HEK293 (cell line): Measurements from ENCODE around the gene ZDHHC11.
"Not testable (repeated sequence)": the region's sequence is repeated elsewhere in the genome, so short reads cannot be mapped to it uniquely, and the experiment has no call there.

Experiments used
- CTCF ChIA-PET: fragments of 350-600 bp; formaldehyde crosslinking; extraction: SDS; loops from one replicate; lab custom pipeline; 2021; ENCODE audit warnings: antibody characterized with exemption; lab: Yijun Ruan, JAX
- POLR2A ChIA-PET: fragments of 300-600 bp; formaldehyde crosslinking; extraction: SDS; loops from one replicate; lab custom pipeline; 2020; ENCODE audit warnings: antibody characterized with exemption, inconsistent platforms; lab: Yijun Ruan, JAX
- H3K27ac ChIP-seq: fragments of 200-500 bp; sonication (Bioruptor generic); 2 replicates; pipeline ENCODE4 v1.5.1; 2014; ENCODE audit warnings: low read depth, low read length, control low read depth, inconsistent platforms; ENCODE audit errors: extremely low read depth
- H3K36me3 ChIP-seq, 2 experiments: fragments of 200-500 bp in 1 of 2; sonication (Bioruptor generic) in 1 of 2; 1 replicate in 1 of 2; 2 replicates in 1 of 2; pipeline ENCODE4 v1.5.1; 2014 to 2017; ENCODE audit warnings: inconsistent platforms in 2 of 2, low read length in 2 of 2; ENCODE audit not compliant: control insufficient read depth in 2 of 2, insufficient read depth in 1 of 2
- H3K4me1 ChIP-seq: fragments of 200-500 bp; sonication (Bioruptor generic); 2 replicates; pipeline ENCODE4 v1.5.1; 2014; ENCODE audit warnings: mild to moderate bottlenecking, low read length, inconsistent platforms; ENCODE audit not compliant: control insufficient read depth, insufficient read depth
- H3K4me3 ChIP-seq: 2 replicates; pipeline ENCODE4 v1.5.1; 2011; ENCODE audit warnings: low read depth, mild to moderate bottlenecking, control low read depth, low read length, moderate library complexity
- H3K9me3 ChIP-seq: fragments of 200-500 bp; sonication (Bioruptor generic); 2 replicates; pipeline ENCODE4 v1.5.1; 2014; ENCODE audit warnings: low read depth, low read length, inconsistent platforms; ENCODE audit not compliant: control insufficient read depth, insufficient read depth
- FEZF1 ChIP-seq: fragments of 450-650 bp; formaldehyde crosslinking; IDR thresholded peaks from 2 replicates; pipeline ENCODE4 v1.5.1; 2016; ENCODE audit warnings: missing biosample characterization, missing genetic modification characterization
- GFI1B ChIP-seq: fragments of 450-650 bp; formaldehyde crosslinking; IDR thresholded peaks from 2 replicates; pipeline ENCODE4 v1.5.1; 2016; ENCODE audit warnings: missing biosample characterization, missing genetic modification characterization
- GLIS2 ChIP-seq: fragments of 450-650 bp; formaldehyde crosslinking; IDR thresholded peaks from 2 replicates; pipeline ENCODE4 v1.5.1; 2016; ENCODE audit warnings: missing biosample characterization, missing genetic modification characterization
- HOXC10 ChIP-seq: sonication (generic); formaldehyde crosslinking; IDR thresholded peaks from 2 replicates; pipeline ENCODE4 v1.8.1; 2023; ENCODE audit warnings: mild to moderate bottlenecking, missing genetic modification reagents
- ZNF140 ChIP-seq: fragments of 450-650 bp; formaldehyde crosslinking; IDR thresholded peaks from 2 replicates; pipeline ENCODE4 v1.5.1; 2016; ENCODE audit warnings: missing biosample characterization, missing genetic modification characterization
- ZNF202 ChIP-seq: fragments of 450-650 bp; formaldehyde crosslinking; IDR thresholded peaks from 2 replicates; pipeline ENCODE4 v1.5.1; 2016; ENCODE audit warnings: missing biosample characterization, missing genetic modification characterization, borderline replicate concordance
- ZNF501 ChIP-seq: fragments of 450-650 bp; formaldehyde crosslinking; IDR thresholded peaks from 2 replicates; pipeline ENCODE4 v1.5.1; 2016; ENCODE audit warnings: missing biosample characterization, missing genetic modification characterization
- ZNF544 ChIP-seq: fragments of 450-650 bp; formaldehyde crosslinking; IDR thresholded peaks from 2 replicates; pipeline ENCODE4 v1.5.0; 2017; ENCODE audit warnings: missing biosample characterization, missing genetic modification characterization
- ZNF555 ChIP-seq: fragments of 450-650 bp; formaldehyde crosslinking; conservative IDR thresholded peaks from 2 replicates; pipeline ENCODE4 v1.5.1; 2017; ENCODE audit warnings: missing biosample characterization, mild to moderate bottlenecking, missing genetic modification characterization, inconsistent platforms
- ZNF660 ChIP-seq: fragments of 450-650 bp; IDR thresholded peaks from 2 replicates; pipeline ENCODE4 v1.5.1; 2018; ENCODE audit warnings: missing biosample characterization, mild to moderate bottlenecking, missing genetic modification characterization
- ZNF776 ChIP-seq: fragments of 450-650 bp; formaldehyde crosslinking; IDR thresholded peaks from 2 replicates; pipeline ENCODE4 v1.5.0; 2017; ENCODE audit warnings: missing biosample characterization, missing genetic modification characterization, borderline replicate concordance
- ZNF830 ChIP-seq: fragments of 450-650 bp; IDR thresholded peaks from 2 replicates; pipeline ENCODE4 v1.5.0; 2018; ENCODE audit warnings: missing biosample characterization, missing genetic modification characterization, low read depth, mild to moderate bottlenecking, moderate library complexity
- ZXDB ChIP-seq: fragments of 450-650 bp; formaldehyde crosslinking; IDR thresholded peaks from 2 replicates; pipeline ENCODE4 v1.5.1; 2016; ENCODE audit warnings: missing biosample characterization, missing genetic modification characterization
- TF ChIP-seq, protein P1 (sequence below): fragments of 450-650 bp; formaldehyde crosslinking; optimal IDR thresholded peaks from 2 replicates; pipeline ENCODE3; 2016; ENCODE audit warnings: missing biosample characterization, mild to moderate bottlenecking, missing genetic modification characterization
- TF ChIP-seq, protein P2 (sequence below): fragments of 450-650 bp; formaldehyde crosslinking; IDR thresholded peaks from 2 replicates; pipeline ENCODE4 v1.5.1; 2016; ENCODE audit warnings: missing biosample characterization, missing genetic modification characterization
- TF ChIP-seq, protein P3 (sequence below): fragments of 450-650 bp; formaldehyde crosslinking; IDR thresholded peaks from 2 replicates; pipeline ENCODE4 v1.5.1; 2016; ENCODE audit warnings: missing biosample characterization, missing genetic modification characterization
- TF ChIP-seq, protein P4 (sequence below): fragments of 450-650 bp; IDR thresholded peaks from 2 replicates; pipeline ENCODE4 v1.5.1; 2018; ENCODE audit warnings: missing biosample characterization, mild to moderate bottlenecking, missing genetic modification characterization
- TF ChIP-seq, protein P5 (sequence below): fragments of 450-650 bp; formaldehyde crosslinking; IDR thresholded peaks from 2 replicates; pipeline ENCODE4 v1.5.1; 2017; ENCODE audit warnings: missing biosample characterization, missing genetic modification characterization

The ZDHHC11 gene

DNA sequence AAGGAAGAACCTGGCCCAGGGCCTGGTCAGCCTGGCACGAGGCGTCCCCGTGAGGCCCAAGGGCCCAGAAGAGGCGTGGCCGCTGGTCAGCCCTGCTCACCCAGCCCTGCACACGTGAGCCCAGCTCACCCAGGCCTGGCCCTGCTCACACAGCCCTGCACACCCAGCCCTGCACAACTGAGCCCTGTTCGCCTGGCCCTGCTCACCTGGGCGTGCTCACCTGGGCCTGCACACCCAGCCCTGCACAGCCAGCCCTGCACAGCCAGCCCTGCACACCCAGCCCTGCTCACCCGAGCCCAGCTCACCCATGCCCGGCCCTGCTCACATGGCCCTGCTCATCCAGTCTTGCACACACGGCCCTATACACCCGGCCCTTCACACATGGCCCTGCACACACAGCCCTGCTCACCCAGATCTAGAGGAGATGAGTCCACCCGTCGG lies 2.1 kb downstream of the ZDHHC11 start:
- CTCF ChIA-PET, result no interaction called here

DNA sequence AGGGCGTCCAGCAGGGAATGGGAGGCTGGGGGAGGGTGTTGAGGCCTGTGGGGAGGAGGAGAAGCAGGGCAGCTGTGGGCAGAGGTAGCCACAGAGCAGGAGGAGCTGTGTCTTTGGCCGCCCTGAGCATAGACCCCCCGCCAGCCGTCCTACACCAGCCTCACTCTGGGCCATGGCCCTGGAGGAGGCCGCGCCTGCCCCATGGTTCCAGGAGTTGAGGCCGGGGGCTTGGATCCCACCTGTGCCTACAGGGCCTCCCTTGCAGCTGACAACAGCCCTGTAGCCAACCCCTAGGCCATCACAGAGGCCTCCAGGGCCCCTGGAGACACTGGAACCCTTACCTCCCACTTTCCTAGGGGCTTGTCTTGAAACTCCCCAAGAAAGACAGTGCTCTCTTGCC lies 3.0 kb downstream of the ZDHHC11 start:
- H3K27ac ChIP-seq, H3K9me3 ChIP-seq, H3K36me3 ChIP-seq, POLR2A ChIA-PET, H3K4me3 ChIP-seq, H3K4me1 ChIP-seq, CTCF ChIA-PET: not testable (repeated sequence)

More for the DNA sequence above, 2.1 kb downstream of the ZDHHC11 start:
- Histone ChIP-seq H3K9me3 (no peaks in the 10 kb centered on the region), H3K27ac (no peak overlapping the region), H3K36me3 (peaks cover 0 to 3% of the 10 kb centered on the region in 2 experiments; a peak in 1 of 3 replicates)
- POLR2A ChIA-PET, result no interaction called here
- TF ChIP-seq ZNF776 (tag by site-specific recombination) (no peak), GFI1B (tag by site-specific recombination) (no peak), ZNF202 (no peak), ZNF555 (tag by site-specific recombination) (no peak), ZXDB (tag by site-specific recombination) (no peak), HOXC10 (CRISPR knock-in tag) (no peak), ZNF140 (tag by site-specific recombination) (no peak), ZNF660 (no peak), ZNF830 (tag by site-specific recombination) (no peak), ZNF544 (no peak), FEZF1 (tag by site-specific recombination) (no peak), ZNF501 (tag by site-specific recombination) (no peak), GLIS2 (tag by site-specific recombination) (no peak)
- TF ChIP-seq, protein P1, sequence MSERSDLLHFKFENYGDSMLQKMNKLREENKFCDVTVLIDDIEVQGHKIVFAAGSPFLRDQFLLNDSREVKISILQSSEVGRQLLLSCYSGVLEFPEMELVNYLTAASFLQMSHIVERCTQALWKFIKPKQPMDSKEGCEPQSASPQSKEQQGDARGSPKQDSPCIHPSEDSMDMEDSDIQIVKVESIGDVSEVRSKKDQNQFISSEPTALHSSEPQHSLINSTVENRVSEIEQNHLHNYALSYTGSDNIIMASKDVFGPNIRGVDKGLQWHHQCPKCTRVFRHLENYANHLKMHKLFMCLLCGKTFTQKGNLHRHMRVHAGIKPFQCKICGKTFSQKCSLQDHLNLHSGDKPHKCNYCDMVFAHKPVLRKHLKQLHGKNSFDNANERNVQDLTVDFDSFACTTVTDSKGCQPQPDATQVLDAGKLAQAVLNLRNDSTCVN (tag by site-specific recombination), result no peak
- TF ChIP-seq, protein P2, sequence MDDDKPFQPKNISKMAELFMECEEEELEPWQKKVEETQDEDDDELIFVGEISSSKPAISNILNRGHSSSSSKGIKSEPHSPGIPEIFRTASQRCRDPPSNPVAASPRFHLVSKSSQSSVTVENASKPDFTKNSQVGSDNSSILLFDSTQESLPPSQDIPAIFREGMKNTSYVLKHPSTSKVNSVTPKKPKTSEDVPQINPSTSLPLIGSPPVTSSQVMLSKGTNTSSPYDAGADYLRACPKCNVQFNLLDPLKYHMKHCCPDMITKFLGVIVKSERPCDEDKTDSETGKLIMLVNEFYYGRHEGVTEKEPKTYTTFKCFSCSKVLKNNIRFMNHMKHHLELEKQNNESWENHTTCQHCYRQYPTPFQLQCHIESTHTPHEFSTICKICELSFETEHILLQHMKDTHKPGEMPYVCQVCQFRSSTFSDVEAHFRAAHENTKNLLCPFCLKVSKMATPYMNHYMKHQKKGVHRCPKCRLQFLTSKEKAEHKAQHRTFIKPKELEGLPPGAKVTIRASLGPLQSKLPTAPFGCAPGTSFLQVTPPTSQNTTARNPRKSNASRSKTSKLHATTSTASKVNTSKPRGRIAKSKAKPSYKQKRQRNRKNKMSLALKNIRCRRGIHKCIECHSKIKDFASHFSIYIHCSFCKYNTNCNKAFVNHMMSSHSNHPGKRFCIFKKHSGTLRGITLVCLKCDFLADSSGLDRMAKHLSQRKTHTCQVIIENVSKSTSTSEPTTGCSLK, result no peak
- TF ChIP-seq, protein P3, sequence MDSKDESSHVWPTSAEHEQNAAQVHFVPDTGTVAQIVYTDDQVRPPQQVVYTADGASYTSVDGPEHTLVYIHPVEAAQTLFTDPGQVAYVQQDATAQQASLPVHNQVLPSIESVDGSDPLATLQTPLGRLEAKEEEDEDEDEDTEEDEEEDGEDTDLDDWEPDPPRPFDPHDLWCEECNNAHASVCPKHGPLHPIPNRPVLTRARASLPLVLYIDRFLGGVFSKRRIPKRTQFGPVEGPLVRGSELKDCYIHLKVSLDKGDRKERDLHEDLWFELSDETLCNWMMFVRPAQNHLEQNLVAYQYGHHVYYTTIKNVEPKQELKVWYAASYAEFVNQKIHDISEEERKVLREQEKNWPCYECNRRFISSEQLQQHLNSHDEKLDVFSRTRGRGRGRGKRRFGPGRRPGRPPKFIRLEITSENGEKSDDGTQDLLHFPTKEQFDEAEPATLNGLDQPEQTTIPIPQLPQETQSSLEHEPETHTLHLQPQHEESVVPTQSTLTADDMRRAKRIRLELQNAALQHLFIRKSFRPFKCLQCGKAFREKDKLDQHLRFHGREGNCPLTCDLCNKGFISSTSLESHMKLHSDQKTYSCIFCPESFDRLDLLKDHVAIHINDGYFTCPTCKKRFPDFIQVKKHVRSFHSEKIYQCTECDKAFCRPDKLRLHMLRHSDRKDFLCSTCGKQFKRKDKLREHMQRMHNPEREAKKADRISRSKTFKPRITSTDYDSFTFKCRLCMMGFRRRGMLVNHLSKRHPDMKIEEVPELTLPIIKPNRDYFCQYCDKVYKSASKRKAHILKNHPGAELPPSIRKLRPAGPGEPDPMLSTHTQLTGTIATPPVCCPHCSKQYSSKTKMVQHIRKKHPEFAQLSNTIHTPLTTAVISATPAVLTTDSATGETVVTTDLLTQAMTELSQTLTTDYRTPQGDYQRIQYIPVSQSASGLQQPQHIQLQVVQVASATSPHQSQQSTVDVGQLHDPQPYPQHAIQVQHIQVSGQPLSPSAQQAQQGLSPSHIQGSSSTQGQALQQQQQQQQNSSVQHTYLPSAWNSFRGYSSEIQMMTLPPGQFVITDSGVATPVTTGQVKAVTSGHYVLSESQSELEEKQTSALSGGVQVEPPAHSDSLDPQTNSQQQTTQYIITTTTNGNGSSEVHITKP (tag by site-specific recombination), result no peak
- TF ChIP-seq, protein P4, sequence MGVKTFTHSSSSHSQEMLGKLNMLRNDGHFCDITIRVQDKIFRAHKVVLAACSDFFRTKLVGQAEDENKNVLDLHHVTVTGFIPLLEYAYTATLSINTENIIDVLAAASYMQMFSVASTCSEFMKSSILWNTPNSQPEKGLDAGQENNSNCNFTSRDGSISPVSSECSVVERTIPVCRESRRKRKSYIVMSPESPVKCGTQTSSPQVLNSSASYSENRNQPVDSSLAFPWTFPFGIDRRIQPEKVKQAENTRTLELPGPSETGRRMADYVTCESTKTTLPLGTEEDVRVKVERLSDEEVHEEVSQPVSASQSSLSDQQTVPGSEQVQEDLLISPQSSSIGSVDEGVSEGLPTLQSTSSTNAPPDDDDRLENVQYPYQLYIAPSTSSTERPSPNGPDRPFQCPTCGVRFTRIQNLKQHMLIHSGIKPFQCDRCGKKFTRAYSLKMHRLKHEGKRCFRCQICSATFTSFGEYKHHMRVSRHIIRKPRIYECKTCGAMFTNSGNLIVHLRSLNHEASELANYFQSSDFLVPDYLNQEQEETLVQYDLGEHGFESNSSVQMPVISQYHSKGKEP (tag by site-specific recombination), result no peak
- TF ChIP-seq, protein P5, sequence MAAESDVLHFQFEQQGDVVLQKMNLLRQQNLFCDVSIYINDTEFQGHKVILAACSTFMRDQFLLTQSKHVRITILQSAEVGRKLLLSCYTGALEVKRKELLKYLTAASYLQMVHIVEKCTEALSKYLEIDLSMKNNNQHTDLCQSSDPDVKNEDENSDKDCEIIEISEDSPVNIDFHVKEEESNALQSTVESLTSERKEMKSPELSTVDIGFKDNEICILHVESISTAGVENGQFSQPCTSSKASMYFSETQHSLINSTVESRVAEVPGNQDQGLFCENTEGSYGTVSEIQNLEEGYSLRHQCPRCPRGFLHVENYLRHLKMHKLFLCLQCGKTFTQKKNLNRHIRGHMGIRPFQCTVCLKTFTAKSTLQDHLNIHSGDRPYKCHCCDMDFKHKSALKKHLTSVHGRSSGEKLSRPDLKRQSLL (tag by site-specific recombination), result no peak
- TF ChIP-seq, all 188 proteins: peak for 0
- Histone ChIP-seq H3K4me3 (no peak overlapping the region), H3K4me1 (no peaks in the 10 kb centered on the region)

DNA sequence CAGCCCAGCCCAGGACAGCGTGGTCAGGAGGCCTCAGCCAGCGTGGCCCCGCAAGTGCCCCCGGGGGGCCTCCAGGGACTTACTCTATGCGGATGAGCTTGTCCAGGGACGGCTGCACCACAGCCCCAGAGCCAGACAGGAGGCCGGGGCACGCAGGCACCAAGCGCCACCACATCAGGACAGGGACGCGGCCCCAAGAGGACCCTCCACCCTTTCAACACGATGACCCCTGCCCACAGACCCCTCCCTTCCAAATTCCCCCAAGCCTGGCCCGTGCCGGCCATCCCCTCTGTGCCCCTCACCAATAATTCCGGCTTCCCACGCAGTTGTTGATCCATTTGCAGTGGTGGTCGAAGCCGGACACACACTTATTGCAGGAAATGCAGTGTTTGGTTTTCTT lies 3.6 kb downstream of the ZDHHC11 start:
- POLR2A ChIA-PET, H3K27ac ChIP-seq, H3K4me1 ChIP-seq, CTCF ChIA-PET, H3K36me3 ChIP-seq, H3K4me3 ChIP-seq, H3K9me3 ChIP-seq: not testable (repeated sequence)

DNA sequence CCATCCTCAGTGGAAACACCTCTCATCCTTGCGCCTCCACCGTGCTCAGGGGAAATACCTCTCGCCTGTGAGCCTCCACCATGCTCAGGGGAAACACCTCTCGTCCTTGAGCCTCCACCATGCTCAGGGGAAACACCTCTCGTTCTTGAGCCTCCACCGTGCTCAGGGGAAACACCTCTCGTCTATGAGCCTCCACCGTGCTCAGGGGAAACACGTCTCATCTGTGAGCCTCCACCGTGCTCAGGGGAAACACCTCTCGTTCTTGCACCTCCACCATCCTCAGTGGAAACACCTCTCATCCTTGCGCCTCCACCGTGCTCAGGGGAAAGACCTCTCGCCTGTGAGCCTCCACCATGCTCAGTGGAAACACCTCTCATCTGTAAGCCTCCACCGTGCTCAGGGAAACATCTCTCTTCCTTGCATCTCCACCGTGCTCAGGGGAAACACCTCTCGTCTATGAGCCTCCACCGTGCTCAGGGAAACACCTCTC lies 4.1 kb downstream of the ZDHHC11 start:
- H3K4me3 ChIP-seq, H3K4me1 ChIP-seq, POLR2A ChIA-PET: not testable (repeated sequence)

More for the DNA sequence above, 4.1 kb downstream of the ZDHHC11 start:
- CTCF ChIA-PET, H3K27ac ChIP-seq, H3K36me3 ChIP-seq, H3K9me3 ChIP-seq: not testable (repeated sequence)
